MM.1S (cell line): ENCODE data around the gene ITGA6.

Source experiments
- DNase-seq: peaks from one replicate; pipeline ENCODE4 v3.0.0-alpha.2; 2015
- H2AFZ ChIP-seq: fragments of 300-600 bp; sonication (generic); 2 replicates; pipeline ENCODE4 v1.6.0; 2016; ENCODE audit warnings: antibody characterized with exemption, low read length
- H3F3A ChIP-seq: fragments of 300-600 bp; sonication (generic); 2 replicates; pipeline ENCODE4 v1.6.1; 2016; ENCODE audit warnings: mild to moderate bottlenecking, antibody characterized with exemption, low read length, moderate library complexity, mixed read lengths; ENCODE audit not compliant: insufficient read depth
- H3K27ac ChIP-seq: fragments of 300-600 bp; sonication (generic); 2 replicates; pipeline ENCODE4 v1.5.1; 2016; ENCODE audit warnings: mild to moderate bottlenecking, low read length
- H3K27me3 ChIP-seq: fragments of 300-600 bp; sonication (generic); replicated peaks from 2 replicates; pipeline ENCODE4 v1.6.0; 2016; ENCODE audit warnings: low read length; ENCODE audit not compliant: insufficient read depth
- H3K36me3 ChIP-seq: fragments of 300-600 bp; sonication (generic); replicated peaks from 2 replicates; pipeline ENCODE4 v1.6.1; 2016; ENCODE audit warnings: mild to moderate bottlenecking, low read length, mixed read lengths; ENCODE audit not compliant: insufficient read depth
- H3K4me1 ChIP-seq: fragments of 300-600 bp; sonication (generic); 2 replicates; pipeline ENCODE4 v1.6.1; 2016; ENCODE audit warnings: low read length, mixed read lengths
- H3K4me2 ChIP-seq: fragments of 300-600 bp; sonication (generic); 2 replicates; pipeline ENCODE4 v1.6.0; 2016; ENCODE audit warnings: low read depth, low read length
- H3K4me3 ChIP-seq: fragments of 300-600 bp; sonication (generic); 2 replicates; pipeline ENCODE4 v1.5.1; 2016; ENCODE audit warnings: low read length, mixed read lengths
- H3K79me2 ChIP-seq: fragments of 300-600 bp; sonication (generic); 2 replicates; pipeline ENCODE4 v1.6.1; 2016; ENCODE audit warnings: mixed run types, low read length, mixed read lengths
- H3K9ac ChIP-seq: fragments of 300-600 bp; sonication (generic); 2 replicates; pipeline ENCODE4 v1.6.1; 2016; ENCODE audit warnings: low read length, mixed read lengths
- H3K9me2 ChIP-seq: fragments of 300-600 bp; sonication (generic); replicated peaks from 2 replicates; pipeline ENCODE4 v1.6.1; 2016; ENCODE audit warnings: mild to moderate bottlenecking, low read length, mixed read lengths; ENCODE audit not compliant: insufficient read depth
- H3K9me3 ChIP-seq: fragments of 300-600 bp; sonication (generic); replicated peaks from 2 replicates; pipeline ENCODE4 v1.6.1; 2016; ENCODE audit warnings: mild to moderate bottlenecking, low read length, mixed read lengths; ENCODE audit not compliant: insufficient read depth
- H4K20me1 ChIP-seq: fragments of 300-600 bp; sonication (generic); 2 replicates; pipeline ENCODE4 v1.6.1; 2016; ENCODE audit warnings: mild to moderate bottlenecking, low read length, moderate library complexity, mixed read lengths; ENCODE audit not compliant: insufficient read depth
- EZH2 ChIP-seq: fragments of 300-600 bp; sonication (generic); optimal IDR thresholded peaks from 2 replicates; pipeline ENCODE3; 2017; ENCODE audit warnings: low read depth, mild to moderate bottlenecking, antibody characterized with exemption, low read length, mixed read lengths
- EZH2phosphoT487 ChIP-seq: fragments of 300-600 bp; sonication (generic); IDR thresholded peaks from 2 replicates; pipeline ENCODE4 v1.6.1; 2018; ENCODE audit warnings: antibody characterized with exemption, low read length
- TF ChIP-seq, protein P1 (sequence below): fragments of 300-600 bp; sonication (generic); IDR thresholded peaks from 2 replicates; pipeline ENCODE4 v1.5.1; 2016; ENCODE audit warnings: antibody characterized with exemption, low read length, mixed read lengths

Gene ITGA6

DNA sequence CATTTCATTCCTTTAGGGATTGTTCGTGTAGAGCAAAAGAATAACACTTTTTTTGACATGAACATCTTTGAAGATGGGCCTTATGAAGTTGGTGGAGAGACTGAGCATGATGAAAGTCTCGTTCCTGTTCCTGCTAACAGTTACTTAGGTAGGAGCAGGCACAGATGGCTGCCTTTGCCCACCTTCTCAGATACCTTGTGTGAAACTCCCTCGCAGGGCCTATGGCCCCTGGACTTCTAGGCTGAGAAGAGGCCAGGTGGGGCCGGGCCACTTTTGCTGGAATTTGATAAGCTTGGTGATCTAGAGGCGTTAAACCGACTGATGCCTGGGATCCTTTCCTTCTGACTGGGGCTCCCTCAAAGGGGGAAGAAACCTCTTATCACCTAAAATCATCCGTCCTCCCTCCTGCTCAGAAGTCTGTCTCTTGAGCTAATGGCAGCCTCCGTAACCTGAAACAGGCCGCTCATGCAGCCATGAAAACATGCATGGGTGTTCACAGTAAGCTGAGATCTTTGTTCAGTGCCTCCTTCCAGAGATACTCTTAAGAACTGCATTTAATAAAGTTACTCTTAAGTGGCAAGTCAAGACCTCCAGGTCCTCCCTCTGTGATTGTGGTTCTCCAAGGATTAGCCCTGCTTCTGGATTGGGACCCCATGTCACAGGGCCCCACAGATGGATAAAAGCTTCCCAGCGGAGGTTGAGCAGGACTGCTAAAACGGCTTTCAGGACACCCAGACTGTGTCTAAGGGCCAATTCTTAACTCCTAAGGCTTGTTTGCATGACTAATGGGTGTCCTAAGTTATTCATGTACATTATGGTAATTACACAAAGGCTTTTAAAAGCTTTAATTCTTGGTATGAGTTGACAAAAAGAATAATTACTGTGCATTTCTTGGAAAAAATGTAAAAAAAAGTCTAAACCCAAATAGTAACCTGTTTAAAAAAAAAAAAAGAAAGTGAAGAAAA is 43.9 kb downstream of the ITGA6 start:
- Histone ChIP-seq H3K4me2 (no peak overlapping the region), H3K36me3 (no peaks in the 10 kb centered on the region), H3K4me3 (no peak overlapping the region), H3K4me1 (no peaks in the 10 kb centered on the region), H3K9me2 (no peaks in the 10 kb centered on the region), H3K27ac (no peak overlapping the region), H3K27me3 (no peaks in the 10 kb centered on the region), H3K9me3 (no peaks in the 10 kb centered on the region), H3K79me2 (no peaks in the 10 kb centered on the region), H3K9ac (no peak overlapping the region), H3F3A (no peaks in the 10 kb centered on the region), H2AFZ (no peak overlapping the region), H4K20me1 (no peaks in the 10 kb centered on the region)
- TF ChIP-seq EZH2: no peak
- DNase-seq: no peak

DNA sequence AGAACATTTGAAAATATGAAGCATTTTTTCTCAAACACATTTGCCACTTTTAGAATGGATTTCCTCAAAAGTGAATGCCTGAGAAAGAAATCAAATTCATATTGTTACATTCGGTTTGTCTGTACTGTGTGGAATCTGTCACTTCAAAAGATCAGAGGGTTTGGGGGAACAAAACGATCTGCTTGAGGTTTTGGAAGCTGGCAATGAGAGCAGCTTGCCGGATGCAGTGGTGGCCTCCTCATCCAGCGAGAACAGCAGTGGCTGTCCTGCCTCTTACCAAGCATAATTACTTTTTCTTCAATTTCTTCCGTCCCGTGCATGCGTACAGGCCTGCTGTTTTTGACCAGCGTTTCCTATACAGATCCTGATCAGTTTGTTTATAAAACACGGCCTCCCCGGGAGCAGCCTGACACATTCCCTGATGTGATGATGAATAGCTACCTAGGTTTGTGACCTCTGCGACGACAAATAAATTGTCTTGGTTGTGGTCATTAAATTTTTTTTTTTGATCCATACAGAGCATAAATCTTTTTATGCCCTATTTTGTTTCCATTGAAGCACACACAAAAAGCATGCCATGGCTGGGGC is 45.2 kb downstream of the ITGA6 start:
- H3K27me3 ChIP-seq: no peaks in the 10 kb centered on the region
- H3F3A ChIP-seq: no peaks in the 10 kb centered on the region
- H3K4me3 ChIP-seq: no peak overlapping the region
- H2AFZ ChIP-seq: no peak overlapping the region
- no peaks in the 10 kb centered on the region for H4K20me1 ChIP-seq
- H3K79me2 ChIP-seq: no peaks in the 10 kb centered on the region
- no peak overlapping the region for H3K27ac ChIP-seq
- H3K4me2 ChIP-seq: no peak overlapping the region
- TF ChIP-seq EZH2: no peak
- TF ChIP-seq, protein P1, sequence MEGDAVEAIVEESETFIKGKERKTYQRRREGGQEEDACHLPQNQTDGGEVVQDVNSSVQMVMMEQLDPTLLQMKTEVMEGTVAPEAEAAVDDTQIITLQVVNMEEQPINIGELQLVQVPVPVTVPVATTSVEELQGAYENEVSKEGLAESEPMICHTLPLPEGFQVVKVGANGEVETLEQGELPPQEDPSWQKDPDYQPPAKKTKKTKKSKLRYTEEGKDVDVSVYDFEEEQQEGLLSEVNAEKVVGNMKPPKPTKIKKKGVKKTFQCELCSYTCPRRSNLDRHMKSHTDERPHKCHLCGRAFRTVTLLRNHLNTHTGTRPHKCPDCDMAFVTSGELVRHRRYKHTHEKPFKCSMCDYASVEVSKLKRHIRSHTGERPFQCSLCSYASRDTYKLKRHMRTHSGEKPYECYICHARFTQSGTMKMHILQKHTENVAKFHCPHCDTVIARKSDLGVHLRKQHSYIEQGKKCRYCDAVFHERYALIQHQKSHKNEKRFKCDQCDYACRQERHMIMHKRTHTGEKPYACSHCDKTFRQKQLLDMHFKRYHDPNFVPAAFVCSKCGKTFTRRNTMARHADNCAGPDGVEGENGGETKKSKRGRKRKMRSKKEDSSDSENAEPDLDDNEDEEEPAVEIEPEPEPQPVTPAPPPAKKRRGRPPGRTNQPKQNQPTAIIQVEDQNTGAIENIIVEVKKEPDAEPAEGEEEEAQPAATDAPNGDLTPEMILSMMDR: no peak
- no peaks in the 10 kb centered on the region for H3K36me3 ChIP-seq
- H3K4me1 ChIP-seq: no peaks in the 10 kb centered on the region
- DNase-seq: no peak
- H3K9me2 ChIP-seq: no peaks in the 10 kb centered on the region
- no peaks in the 10 kb centered on the region for H3K9me3 ChIP-seq
- no peak overlapping the region for H3K9ac ChIP-seq

DNA sequence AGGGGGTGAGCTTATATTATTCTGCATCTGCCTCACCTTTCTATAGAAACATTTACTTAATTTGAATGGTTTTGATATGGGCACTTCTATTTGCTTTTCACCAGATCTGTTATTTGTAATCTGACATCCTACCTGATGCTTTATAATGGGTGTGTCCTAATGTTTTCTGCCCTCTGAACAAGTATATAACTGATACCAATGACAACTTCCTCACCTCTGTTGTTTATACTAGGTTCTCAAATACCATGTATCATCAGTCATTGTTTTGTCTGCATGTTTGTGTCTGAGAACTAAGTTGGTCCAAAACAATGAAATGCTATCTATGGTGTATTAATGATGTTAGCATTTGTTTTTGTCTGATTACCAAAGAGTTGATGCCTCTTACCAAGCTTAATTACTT is 45.8 kb downstream of the ITGA6 start:
- Histone ChIP-seq H3K9ac (no peak overlapping the region), H3K27ac (no peak overlapping the region), H3K27me3 (no peaks in the 10 kb centered on the region), H3K4me3 (no peak overlapping the region), H3K9me3 (no peaks in the 10 kb centered on the region), H2AFZ (no peak overlapping the region), H3K4me2 (no peak overlapping the region), H3F3A (no peaks in the 10 kb centered on the region), H3K4me1 (no peaks in the 10 kb centered on the region), H4K20me1 (no peaks in the 10 kb centered on the region), H3K36me3 (no peaks in the 10 kb centered on the region), H3K9me2 (no peaks in the 10 kb centered on the region), H3K79me2 (no peaks in the 10 kb centered on the region)
- DNase-seq: no peak
- TF ChIP-seq EZH2phosphoT487 (no peak), EZH2 (no peak)
- TF ChIP-seq, protein P1: no peak
